Osteoblast (primary cell): ENCODE measurements around the gene CDK10. TPM values are rescaled to one million over a fixed set of nuclear protein-coding genes. Genes with fewer than 3 reads are reported as not detected.

ENCODE experiments used
- DNase-seq: peaks from one replicate; pipeline ENCODE4 v3.0.0; 2011; ENCODE audit warnings: low spot score, mixed read lengths; ENCODE audit not compliant: insufficient read length; ENCODE audit errors: missing footprints
- H2AFZ ChIP-seq: 2 replicates; pipeline ENCODE4 v1.6.0; 2011; ENCODE audit warnings: mild to moderate bottlenecking, low read length
- H3K27ac ChIP-seq: 2 replicates; pipeline ENCODE4 v1.5.1; 2011; ENCODE audit warnings: mild to moderate bottlenecking, low read depth, low read length, moderate library complexity
- H3K27me3 ChIP-seq: 2 replicates; pipeline ENCODE4 v1.6.0; 2012; ENCODE audit warnings: mild to moderate bottlenecking, control low read depth, inconsistent platforms, low read length, moderate library complexity; ENCODE audit not compliant: insufficient read depth
- H3K36me3 ChIP-seq: 2 replicates; pipeline ENCODE4 v1.5.1; 2011; ENCODE audit warnings: mild to moderate bottlenecking, low read length, control low read depth, moderate library complexity; ENCODE audit not compliant: insufficient read depth
- H3K4me1 ChIP-seq: 2 replicates; pipeline ENCODE4 v1.5.1; 2011; ENCODE audit warnings: mild to moderate bottlenecking, low read length, control low read depth, moderate library complexity; ENCODE audit not compliant: insufficient read depth
- H3K4me2 ChIP-seq: 2 replicates; pipeline ENCODE4 v1.6.0; 2011; ENCODE audit warnings: mild to moderate bottlenecking, low read length; ENCODE audit not compliant: insufficient read depth
- H3K4me3 ChIP-seq: fragments of 200-600 bp; sonication (generic); 3 replicates; pipeline ENCODE4 v1.5.1; 2012; ENCODE audit warnings: mild to moderate bottlenecking, low read length, inconsistent platforms; ENCODE audit not compliant: insufficient read depth
- H3K79me2 ChIP-seq: 2 replicates; pipeline ENCODE4 v1.6.0; 2012; ENCODE audit warnings: mild to moderate bottlenecking, low read length, control low read depth, inconsistent platforms; ENCODE audit not compliant: insufficient read depth
- H3K9me3 ChIP-seq: 2 replicates; pipeline ENCODE4 v1.5.1; 2011; ENCODE audit warnings: low read depth, low read length, control low read depth
- H4K20me1 ChIP-seq: 2 replicates; pipeline ENCODE4 v1.6.0; 2012; ENCODE audit warnings: mild to moderate bottlenecking, low read length, control low read depth; ENCODE audit not compliant: insufficient read depth
- CTCF ChIP-seq: IDR thresholded peaks from 2 replicates; pipeline ENCODE4 v1.5.1; 2011; ENCODE audit warnings: mild to moderate bottlenecking, low read depth, low read length, moderate library complexity; ENCODE audit errors: extremely low read depth
- total RNA-seq: library from RNA; depleted of rRNA; stranded (reverse); fragments of >200 nt; gene quantifications from 2 replicates; pipeline ENCODE4 v1.2.3, GENCODE V29; 2012

CDK10 gene
- total RNA-seq, 1 donor: 37.6 TPM

GRCh38 chr16:89710709-89711564 lies 24.4 kb downstream of the CDK10 start:
- no peak for TF ChIP-seq CTCF
- Histone ChIP-seq H3K9me3 (no peaks in the 10 kb centered on the region), H2AFZ (no peak overlapping the region), H4K20me1 (no peaks in the 10 kb centered on the region), H3K79me2 (peaks cover 5% of the 10 kb centered on the region), H3K4me2 (no peak overlapping the region), H3K27me3 (no peaks in the 10 kb centered on the region), H3K4me1 (peaks cover 12% of the 10 kb centered on the region), H3K36me3 (peaks cover 4% of the 10 kb centered on the region), H3K27ac (no peak overlapping the region), H3K4me3 (no peak overlapping the region)
- DNase-seq: no peak

GRCh38 chr16:89711601-89712273 lies 25.2 kb downstream of the CDK10 start:
- Histone ChIP-seq H3K4me3 (peak overlapping the region; percentile 74), H3K79me2 (peaks cover 5% of the 10 kb centered on the region), H2AFZ (peak overlapping the region; percentile 51), H3K4me1 (peaks cover 9% of the 10 kb centered on the region), H3K9me3 (no peaks in the 10 kb centered on the region), H3K27me3 (no peaks in the 10 kb centered on the region), H3K4me2 (peak overlapping the region; percentile 83), H3K36me3 (peaks cover 8% of the 10 kb centered on the region), H4K20me1 (no peaks in the 10 kb centered on the region), H3K27ac (peak overlapping the region; percentile 33)
- DNase-seq: peak; percentile 99
- TF ChIP-seq CTCF: no peak

- Histone ChIP-seq H3K27me3 (no peaks in the 10 kb centered on the region), H4K20me1 (no peaks in the 10 kb centered on the region), H2AFZ (peak overlapping the region; percentile 51), H3K4me3 (peak overlapping the region; percentile 74), H3K4me1 (peaks cover 9% of the 10 kb centered on the region), H3K9me3 (no peaks in the 10 kb centered on the region), H3K79me2 (peaks cover 8% of the 10 kb centered on the region), H3K4me2 (peak overlapping the region; percentile 83), H3K36me3 (peaks cover 8% of the 10 kb centered on the region), H3K27ac (peak overlapping the region; percentile 33)
- TF ChIP-seq CTCF: no peak
- peak; percentile 96 for DNase-seq
Measured at GRCh38 chr16:89712274-89712781, 25.8 kb downstream of the CDK10 start.

- peaks cover 24% of the 10 kb centered on the region for H3K4me1 ChIP-seq
- DNase-seq: no peak
- peaks cover 8% of the 10 kb centered on the region for H3K36me3 ChIP-seq
- no peak overlapping the region for H2AFZ ChIP-seq
- peaks cover 4% of the 10 kb centered on the region for H4K20me1 ChIP-seq
- H3K4me3 ChIP-seq: no peak overlapping the region
- H3K27me3 ChIP-seq: no peaks in the 10 kb centered on the region
- H3K27ac ChIP-seq: no peak overlapping the region
- no peak for TF ChIP-seq CTCF
- H3K79me2 ChIP-seq: peaks cover 27% of the 10 kb centered on the region
- H3K9me3 ChIP-seq: no peaks in the 10 kb centered on the region
- no peak overlapping the region for H3K4me2 ChIP-seq
Measured at GRCh38 chr16:89716493-89716892, 30.0 kb downstream of the CDK10 start.
